Left lung (tissue), 10 donors: Measurements from ENCODE around the gene SAMD3. TPM values are rescaled to one million over a fixed set of nuclear protein-coding genes. Genes with fewer than 3 reads are reported as not detected.
"Not testable (repeated sequence)": the region's sequence is repeated elsewhere in the genome, so short reads cannot be mapped to it uniquely, and the experiment has no call there.

Experiments
- ATAC-seq: fragments of 200-7000 bp; cut with Tn5 transposase; one replicate; pipeline ENCODE4 v1.9.1; 2020; ENCODE audit warnings: moderate library complexity
- DNase-seq, 4 donors: peaks; one replicate each; pipeline ENCODE4 v3.0.0-alpha.2; 2013 to 2020
- H3K27ac ChIP-seq, 2 donors: fragments of 200-600 bp; sonication (generic) in 1 of 2; one replicate each; pipeline versions ENCODE4 v1.5.0 to v1.8.0; 2020 to 2021
- H3K27me3 ChIP-seq, 2 donors: fragments of 200-600 bp; sonication (generic) in 1 of 2; one replicate each; pipeline versions ENCODE4 v1.5.0 to v1.8.0; 2020 to 2021
- H3K36me3 ChIP-seq, 2 donors: fragments of 200-600 bp; sonication (generic) in 1 of 2; one replicate each; pipeline versions ENCODE4 v1.5.0 to v1.8.0; 2020 to 2021
- H3K4me1 ChIP-seq, 2 donors: fragments of 200-600 bp; one replicate each; pipeline ENCODE4 v1.8.0; 2021
- H3K4me3 ChIP-seq, 2 donors: fragments of 200-600 bp; sonication (generic) in 1 of 2; one replicate each; pipeline versions ENCODE4 v1.5.0 to v1.8.0; 2020 to 2021; ENCODE audit warnings: mild to moderate bottlenecking in 1 of 2
- H3K9me3 ChIP-seq, 2 donors: fragments of 200-600 bp; sonication (generic) in 1 of 2; one replicate each; pipeline versions ENCODE4 v1.5.0 to v1.8.0; 2020 to 2021
- CTCF ChIP-seq, 2 donors: fragments of 200-600 bp; sonication (generic) in 1 of 2; IDR thresholded peaks; one replicate each; pipeline versions ENCODE4 v1.5.0 to v1.8.0; 2021; ENCODE audit warnings: antibody characterized with exemption in 2 of 2
- intact Hi-C, 2 donors: fragments of 100-400 bp; cut with DNase I; formaldehyde crosslinking; loops; one replicate each; pipeline versions ENCODE4 v1.11.2 to v1.14.2; 2022
- polyA plus RNA-seq, 6 donors: library from polyadenylated mRNA; unstranded; fragments of 120-200 nt; gene quantifications; one replicate each; pipeline ENCODE4 v1.2.1, GENCODE V29; 2013; ENCODE audit not compliant: insufficient read length in 6 of 6
- total RNA-seq, 2 donors: library from RNA; stranded (reverse); fragmentation: NEBNext Ultra II Directional; extraction: Animal tissue kit (Norgen Biotek cat#: 25700); gene quantifications; one replicate each; pipeline ENCODE4 v1.2.1, GENCODE V29; 2021
- donor health status: DM: no; HTN: yes; CAD: no.
- donor health status: DM: no; HTN: no; CAD: no.

The SAMD3 gene
- total and polyA plus RNA-seq, 8 donors = 0.56 to 2.7 (median 1.4) TPM

GRCh38 chr6:130200020-130200419 lies 22.7 kb downstream of the SAMD3 start:
- H3K4me1 ChIP-seq = no peaks in the 10 kb centered on the region
- no peaks in the 10 kb centered on the region for H3K27me3 ChIP-seq
- H3K9me3 ChIP-seq = no peaks in the 10 kb centered on the region
- no peak for ATAC-seq
- no peak overlapping the region for H3K4me3 ChIP-seq
- TF ChIP-seq CTCF (IDR thresholded peaks at IDR 0.05) = no peak
- no peak overlapping the region for H3K27ac ChIP-seq
- no peaks in the 10 kb centered on the region for H3K36me3 ChIP-seq
- DNase-seq = no peak
- intact Hi-C loops = no loop called here

GRCh38 chr6:130198483-130199035 lies 24.2 kb downstream of the SAMD3 start:
- ATAC-seq (no peak), DNase-seq (no peak)
- Histone ChIP-seq H3K9me3 (no peaks in the 10 kb centered on the region), H3K4me1 (no peaks in the 10 kb centered on the region), H3K27me3 (no peaks in the 10 kb centered on the region), H3K27ac (no peak overlapping the region), H3K36me3 (no peaks in the 10 kb centered on the region), H3K4me3 (no peak overlapping the region)
- no peak for TF ChIP-seq CTCF (IDR thresholded peaks at IDR 0.05)
- intact Hi-C loops = no loop called here

- H3K9me3 ChIP-seq, H3K4me3 ChIP-seq, DNase-seq, H3K27ac ChIP-seq, H3K27me3 ChIP-seq, H3K4me1 ChIP-seq, intact Hi-C loops, H3K36me3 ChIP-seq, ATAC-seq: not testable (repeated sequence)
Measured at GRCh38 chr6:130197816-130198482, 24.8 kb downstream of the SAMD3 start.

- H3K27me3 ChIP-seq, ATAC-seq, H3K36me3 ChIP-seq, H3K4me3 ChIP-seq, H3K9me3 ChIP-seq, H3K27ac ChIP-seq, intact Hi-C loops, H3K4me1 ChIP-seq: not testable (repeated sequence)
- DNase-seq = peak in 1 of 4 donors; percentile 51
Measured at GRCh38 chr6:130194434-130194833, 28.3 kb downstream of the SAMD3 start.

GRCh38 chr6:130190701-130191690 lies 31.8 kb downstream of the SAMD3 start:
- intact Hi-C loops = no loop called here
- TF ChIP-seq CTCF (IDR thresholded peaks at IDR 0.05) = no peak

More at GRCh38 chr6:130190701-130191690, 31.8 kb downstream of the SAMD3 start:
- DNase-seq (no peak), ATAC-seq (no peak)
- no peaks in the 10 kb centered on the region for H3K9me3 ChIP-seq
- H3K4me3 ChIP-seq = no peak overlapping the region
- no peaks in the 10 kb centered on the region for H3K27me3 ChIP-seq
- H3K27ac ChIP-seq = no peak overlapping the region
- no peaks in the 10 kb centered on the region for H3K4me1 ChIP-seq
- H3K36me3 ChIP-seq = no peaks in the 10 kb centered on the region
